GM18858 (cell line): ENCODE measurements around the gene WSB1.
"Not testable (repeated sequence)": the region's sequence is repeated elsewhere in the genome, so short reads cannot be mapped to it uniquely, and the experiment has no call there.

Experiments
- ATAC-seq: cut with Tn5 transposase; IDR thresholded peaks from one replicate; pipeline ENCODE4 v1.9.1; 2021; ENCODE audit not compliant: unreplicated experiment

Gene WSB1

GRCh38 chr17:27293898-27294688, at the start of gene WSB1:
WSB1 (plus strand) TSS chr17:27294114; CDS start chr17:27294396, 282 bp downstream.
- ATAC-seq, result peak; percentile 65

- ATAC-seq, result no peak
Observed at GRCh38 chr17:27244491-27245223, 49.3 kb upstream of the WSB1 start.

- peak; percentile 86 for ATAC-seq
Observed at GRCh38 chr17:27245230-27245696, 48.7 kb upstream of the WSB1 start.

- ATAC-seq, result no peak
Observed at GRCh38 chr17:27246537-27246936, 47.4 kb upstream of the WSB1 start.

- ATAC-seq, result no peak
Observed at GRCh38 chr17:27247071-27247957, 46.6 kb upstream of the WSB1 start.

- ATAC-seq, result no peak
Observed at GRCh38 chr17:27247958-27248342, 46.0 kb upstream of the WSB1 start.

GRCh38 chr17:27250791-27251190, 43.1 kb upstream of the WSB1 start:
- ATAC-seq, result not testable (repeated sequence)

- not testable (repeated sequence) for ATAC-seq
Observed at GRCh38 chr17:27254802-27255201, 39.1 kb upstream of the WSB1 start.

- no peak for ATAC-seq
Observed at GRCh38 chr17:27256225-27257030, 37.5 kb upstream of the WSB1 start.

- no peak for ATAC-seq
Observed at GRCh38 chr17:27257031-27257357, 36.9 kb upstream of the WSB1 start.

GRCh38 chr17:27259356-27259755, 34.6 kb upstream of the WSB1 start:
- ATAC-seq, result no peak

- ATAC-seq, result no peak
Observed at GRCh38 chr17:27263386-27263785, 30.5 kb upstream of the WSB1 start.

GRCh38 chr17:27264068-27264812, 29.7 kb upstream of the WSB1 start:
- no peak for ATAC-seq

- no peak for ATAC-seq
Observed at GRCh38 chr17:27265333-27265732, 28.6 kb upstream of the WSB1 start.

GRCh38 chr17:27266228-27266627, 27.7 kb upstream of the WSB1 start:
- no peak for ATAC-seq

- ATAC-seq, result no peak
Observed at GRCh38 chr17:27268394-27269085, 25.4 kb upstream of the WSB1 start.

- no peak for ATAC-seq
Observed at GRCh38 chr17:27269201-27269600, 24.7 kb upstream of the WSB1 start.

GRCh38 chr17:27269974-27270373, 23.9 kb upstream of the WSB1 start:
- no peak for ATAC-seq

- no peak for ATAC-seq
Observed at GRCh38 chr17:27276653-27277156, 17.2 kb upstream of the WSB1 start.
